Measurements from ENCODE around the gene MTARC1. TPM values are rescaled to one million over a fixed set of nuclear protein-coding genes. Genes with fewer than 3 reads are reported as not detected.

Gene MTARC1
- total RNA-seq, 1 experiment from 2014 or later: 48.5 TPM

GRCh38 chr1:220770245-220770913 lies 16.3 kb upstream of the MTARC1 start:
- ATAC-seq (no peak), DNase-seq (no peak)
- Histone ChIP-seq H3K4me3 (ENCODE audit: low read length) (no peak overlapping the region), H3K36me3 (ENCODE audit: low read depth, low read length) (peaks cover 23% of the 10 kb centered on the region), H3K27me3 (ENCODE audit: low read length) (no peaks in the 10 kb centered on the region), H4K20me1 (ENCODE audit: low read length) (no peaks in the 10 kb centered on the region), H3K27ac (ENCODE audit: low read length) (no peak overlapping the region), H3F3A (ENCODE audit: low read length, unreplicated experiment) (no peaks in the 10 kb centered on the region), H2AFZ (ENCODE audit: low read length) (no peak overlapping the region), H3K4me2 (ENCODE audit: low read length) (no peak overlapping the region), H3K79me2 (ENCODE audit: low read length) (no peaks in the 10 kb centered on the region), H3K4me1 (ENCODE audit: insufficient read depth, low read length) (no peaks in the 10 kb centered on the region), H3K9ac (ENCODE audit: low read length) (no peak overlapping the region), H3K9me2 (replicated peaks; ENCODE audit: low read length) (no peaks in the 10 kb centered on the region), H3K9me3 (ENCODE audit: low read length) (no peaks in the 10 kb centered on the region)
- ChIA-PET CTCF (no interaction called here), POLR2A (ENCODE audit: unreplicated experiment) (no interaction called here)
- TF ChIP-seq EZH2 (IDR thresholded peaks at IDR 0.05; ENCODE audit: low read length, unreplicated experiment): no peak
- no peak for TF ChIP-seq CTCF (conservative IDR thresholded peaks at IDR 0.05; ENCODE audit: low read depth, low read length)
- TF ChIP-seq EZH2phosphoT487 (IDR thresholded peaks at IDR 0.05; ENCODE audit: borderline replicate concordance, low read length): no peak
- BruUV-seq (replicated peaks): no TSS peak
- intact Hi-C loops (cut with micrococcal nuclease): no loop called here

GRCh38 chr1:220772846-220773245 lies 13.9 kb upstream of the MTARC1 start:
- no peak for ATAC-seq
- POLR2A ChIA-PET (ENCODE audit: unreplicated experiment): interaction anchor here (0.7 kb wide), 1 partner anchor 11 kb away, joined by 3 read pairs; no protein-coding TSS in a partner anchor

More at GRCh38 chr1:220772846-220773245, 13.9 kb upstream of the MTARC1 start:
- Histone ChIP-seq H3K4me2 (ENCODE audit: low read length) (no peak overlapping the region), H4K20me1 (ENCODE audit: low read length) (no peaks in the 10 kb centered on the region), H3K79me2 (ENCODE audit: low read length) (no peaks in the 10 kb centered on the region), H3K9ac (ENCODE audit: low read length) (no peak overlapping the region), H3K9me3 (ENCODE audit: low read length) (no peaks in the 10 kb centered on the region), H2AFZ (ENCODE audit: low read length) (no peak overlapping the region), H3K36me3 (ENCODE audit: low read depth, low read length) (peaks cover 19% of the 10 kb centered on the region), H3K4me3 (ENCODE audit: low read length) (no peak overlapping the region), H3K9me2 (replicated peaks; ENCODE audit: low read length) (no peaks in the 10 kb centered on the region), H3K27ac (ENCODE audit: low read length) (no peak overlapping the region), H3K4me1 (ENCODE audit: insufficient read depth, low read length) (no peaks in the 10 kb centered on the region), H3K27me3 (ENCODE audit: low read length) (no peaks in the 10 kb centered on the region), H3F3A (ENCODE audit: low read length, unreplicated experiment) (no peaks in the 10 kb centered on the region)
- TF ChIP-seq EZH2phosphoT487 (IDR thresholded peaks at IDR 0.05; ENCODE audit: borderline replicate concordance, low read length) (no peak), CTCF (conservative IDR thresholded peaks at IDR 0.05; ENCODE audit: low read depth, low read length) (no peak), EZH2 (IDR thresholded peaks at IDR 0.05; ENCODE audit: low read length, unreplicated experiment) (no peak)
- no TSS peak for BruUV-seq (replicated peaks)
- intact Hi-C loops (cut with micrococcal nuclease): no loop called here
- CTCF ChIA-PET: no interaction called here
- DNase-seq: no peak

Data from PC-3 (cell line).